DOHH2 (cell line): Measurements from ENCODE around the gene THSD7A.

ENCODE experiments used
- H3F3A ChIP-seq: fragments of 200-600 bp; sonication (generic), shearing (Covaris generic); 2 replicates; pipeline ENCODE4 v1.6.0; 2016; ENCODE audit warnings: antibody characterized with exemption, mild to moderate bottlenecking; ENCODE audit not compliant: control insufficient read depth, insufficient read depth
- H3K27ac ChIP-seq: fragments of 200-600 bp; sonication (generic); 2 replicates; pipeline ENCODE4 v1.5.1; 2014; ENCODE audit warnings: low read depth, mild to moderate bottlenecking, low read length, moderate library complexity
- H3K27me3 ChIP-seq: fragments of 200-600 bp; sonication (generic); 2 replicates; pipeline ENCODE4 v1.6.1; 2014; ENCODE audit warnings: mild to moderate bottlenecking, low read length, mixed read lengths; ENCODE audit not compliant: control insufficient read depth
- H3K36me3 ChIP-seq: fragments of 200-600 bp; sonication (generic); 2 replicates; pipeline ENCODE4 v1.6.1; 2014; ENCODE audit warnings: mild to moderate bottlenecking, low read length, moderate library complexity, mixed read lengths; ENCODE audit not compliant: control insufficient read depth
- H3K4me1 ChIP-seq: fragments of 200-600 bp; sonication (generic); 2 replicates; pipeline ENCODE4 v1.6.1; 2014; ENCODE audit warnings: mild to moderate bottlenecking, low read length, mixed read lengths; ENCODE audit not compliant: control insufficient read depth
- H3K4me2 ChIP-seq: fragments of 200-600 bp; sonication (generic); 2 replicates; pipeline ENCODE4 v1.6.0; 2014; ENCODE audit warnings: mild to moderate bottlenecking, low read length, moderate library complexity
- H3K4me3 ChIP-seq: fragments of 200-600 bp; sonication (generic); 2 replicates; pipeline ENCODE4 v1.5.1; 2014; ENCODE audit warnings: mild to moderate bottlenecking, low read length, mixed read lengths
- H3K79me2 ChIP-seq: fragments of 200-600 bp; sonication (generic); 2 replicates; pipeline ENCODE4 v1.6.1; 2014; ENCODE audit warnings: mild to moderate bottlenecking, low read length, mixed read lengths; ENCODE audit not compliant: control insufficient read depth
- H3K9me2 ChIP-seq: fragments of 200-600 bp; sonication (generic); replicated peaks from 2 replicates; pipeline ENCODE4 v1.6.1; 2014; ENCODE audit warnings: mild to moderate bottlenecking, low read length, mixed read lengths; ENCODE audit not compliant: control insufficient read depth
- H3K9me3 ChIP-seq: fragments of 200-600 bp; sonication (generic); 2 replicates; pipeline ENCODE4 v1.6.1; 2014; ENCODE audit warnings: antibody characterized with exemption, low read length, mixed read lengths; ENCODE audit not compliant: control insufficient read depth, insufficient read depth
- H4K20me1 ChIP-seq: fragments of 200-600 bp; sonication (generic); 2 replicates; pipeline ENCODE4 v1.6.0; 2014; ENCODE audit warnings: low read depth, mild to moderate bottlenecking, antibody characterized with exemption, low read length, moderate library complexity; ENCODE audit not compliant: control insufficient read depth, insufficient read depth
- EZH2phosphoT487 ChIP-seq: fragments of 200-600 bp; sonication (generic); IDR thresholded peaks from 2 replicates; pipeline ENCODE4 v1.6.1; 2017; ENCODE audit warnings: borderline replicate concordance, mild to moderate bottlenecking, antibody characterized with exemption, low read length, moderate library complexity, mixed read lengths
- TF ChIP-seq, protein P1 (sequence below): fragments of 200-600 bp; sonication (generic); IDR thresholded peaks from one replicate; pipeline ENCODE4 v1.5.1; 2014; ENCODE audit warnings: antibody characterized with exemption, mild to moderate bottlenecking, low read depth, low read length; ENCODE audit not compliant: poor library complexity, severe bottlenecking

The THSD7A gene

DNA sequence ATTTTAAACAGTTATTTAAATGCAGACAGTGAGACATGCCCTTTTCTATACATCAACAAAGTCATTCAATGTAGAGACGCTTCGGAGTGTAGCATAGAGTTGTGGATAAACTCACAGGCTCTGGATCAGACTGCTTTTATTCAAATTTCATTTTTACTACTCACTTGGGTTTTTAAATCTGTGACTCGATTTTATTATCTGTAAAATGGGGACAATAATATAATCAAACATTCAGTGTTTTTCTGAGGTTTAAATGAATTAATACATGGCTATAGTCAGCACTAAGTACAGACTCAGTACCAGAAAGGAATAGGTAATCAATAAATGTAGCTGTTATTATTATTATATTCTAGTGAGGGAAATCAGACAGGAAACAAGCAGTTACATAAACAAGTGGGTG, 43.4 kb downstream of the THSD7A start:
- H3K4me3 ChIP-seq: no peak overlapping the region
- no peaks in the 10 kb centered on the region for H3F3A ChIP-seq
- H3K4me1 ChIP-seq: no peaks in the 10 kb centered on the region
- H3K9me2 ChIP-seq: no peaks in the 10 kb centered on the region
- no peaks in the 10 kb centered on the region for H4K20me1 ChIP-seq
- H3K4me2 ChIP-seq: no peak overlapping the region
- TF ChIP-seq EZH2phosphoT487: no peak
- TF ChIP-seq, protein P1, sequence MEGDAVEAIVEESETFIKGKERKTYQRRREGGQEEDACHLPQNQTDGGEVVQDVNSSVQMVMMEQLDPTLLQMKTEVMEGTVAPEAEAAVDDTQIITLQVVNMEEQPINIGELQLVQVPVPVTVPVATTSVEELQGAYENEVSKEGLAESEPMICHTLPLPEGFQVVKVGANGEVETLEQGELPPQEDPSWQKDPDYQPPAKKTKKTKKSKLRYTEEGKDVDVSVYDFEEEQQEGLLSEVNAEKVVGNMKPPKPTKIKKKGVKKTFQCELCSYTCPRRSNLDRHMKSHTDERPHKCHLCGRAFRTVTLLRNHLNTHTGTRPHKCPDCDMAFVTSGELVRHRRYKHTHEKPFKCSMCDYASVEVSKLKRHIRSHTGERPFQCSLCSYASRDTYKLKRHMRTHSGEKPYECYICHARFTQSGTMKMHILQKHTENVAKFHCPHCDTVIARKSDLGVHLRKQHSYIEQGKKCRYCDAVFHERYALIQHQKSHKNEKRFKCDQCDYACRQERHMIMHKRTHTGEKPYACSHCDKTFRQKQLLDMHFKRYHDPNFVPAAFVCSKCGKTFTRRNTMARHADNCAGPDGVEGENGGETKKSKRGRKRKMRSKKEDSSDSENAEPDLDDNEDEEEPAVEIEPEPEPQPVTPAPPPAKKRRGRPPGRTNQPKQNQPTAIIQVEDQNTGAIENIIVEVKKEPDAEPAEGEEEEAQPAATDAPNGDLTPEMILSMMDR: no peak
- no peak overlapping the region for H3K27ac ChIP-seq
- H3K36me3 ChIP-seq: no peaks in the 10 kb centered on the region
- no peaks in the 10 kb centered on the region for H3K9me3 ChIP-seq
- H3K27me3 ChIP-seq: no peaks in the 10 kb centered on the region
- no peaks in the 10 kb centered on the region for H3K79me2 ChIP-seq

DNA sequence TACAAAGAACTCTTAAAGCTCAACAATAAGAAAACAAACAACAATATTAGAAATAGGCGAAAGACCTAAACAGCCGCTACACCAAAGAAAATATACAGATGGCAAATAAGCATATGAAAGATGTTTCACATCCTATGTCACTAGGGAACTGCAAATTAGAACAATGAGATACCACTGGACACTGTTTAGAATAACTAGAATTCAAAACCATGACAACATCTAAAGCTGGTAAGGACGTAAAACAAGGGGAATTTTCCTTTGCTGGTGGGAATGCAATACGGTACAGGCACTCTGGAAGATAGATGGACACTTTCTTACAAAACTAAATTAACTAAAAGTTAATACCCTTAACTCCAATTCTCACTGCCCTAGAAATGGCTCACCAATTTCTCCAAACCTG, 44.5 kb downstream of the THSD7A start:
- H3K27ac ChIP-seq: no peak overlapping the region
- no peaks in the 10 kb centered on the region for H3K9me3 ChIP-seq
- no peak overlapping the region for H3K4me2 ChIP-seq
- H4K20me1 ChIP-seq: no peaks in the 10 kb centered on the region
- H3F3A ChIP-seq: no peaks in the 10 kb centered on the region
- no peaks in the 10 kb centered on the region for H3K27me3 ChIP-seq
- H3K9me2 ChIP-seq: no peaks in the 10 kb centered on the region
- H3K36me3 ChIP-seq: no peaks in the 10 kb centered on the region
- H3K4me1 ChIP-seq: no peaks in the 10 kb centered on the region
- H3K79me2 ChIP-seq: no peaks in the 10 kb centered on the region
- H3K4me3 ChIP-seq: no peak overlapping the region
- TF ChIP-seq, protein P1: no peak
- no peak for TF ChIP-seq EZH2phosphoT487

DNA sequence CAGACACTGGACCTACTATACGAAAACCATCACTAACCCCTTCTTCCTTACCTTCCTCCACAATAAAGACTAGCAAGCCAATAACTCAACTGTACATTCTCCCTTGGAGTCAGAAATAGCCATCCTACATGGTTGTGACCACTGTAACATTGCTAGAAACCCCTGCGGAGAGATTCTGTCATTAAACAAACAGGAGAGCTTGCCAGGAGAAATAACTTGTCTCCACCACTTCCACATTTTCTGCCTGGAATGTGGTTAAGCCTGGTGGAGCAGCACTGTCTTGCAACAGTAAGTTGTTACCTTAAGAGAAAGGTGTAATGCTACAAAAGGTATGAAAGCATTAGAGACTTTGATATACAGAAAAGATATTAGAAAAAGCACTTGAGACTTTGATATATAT, 45.8 kb downstream of the THSD7A start:
- no peaks in the 10 kb centered on the region for H3K4me1 ChIP-seq
- H4K20me1 ChIP-seq: no peaks in the 10 kb centered on the region
- TF ChIP-seq, protein P1: no peak
- TF ChIP-seq EZH2phosphoT487: no peak

DNA sequence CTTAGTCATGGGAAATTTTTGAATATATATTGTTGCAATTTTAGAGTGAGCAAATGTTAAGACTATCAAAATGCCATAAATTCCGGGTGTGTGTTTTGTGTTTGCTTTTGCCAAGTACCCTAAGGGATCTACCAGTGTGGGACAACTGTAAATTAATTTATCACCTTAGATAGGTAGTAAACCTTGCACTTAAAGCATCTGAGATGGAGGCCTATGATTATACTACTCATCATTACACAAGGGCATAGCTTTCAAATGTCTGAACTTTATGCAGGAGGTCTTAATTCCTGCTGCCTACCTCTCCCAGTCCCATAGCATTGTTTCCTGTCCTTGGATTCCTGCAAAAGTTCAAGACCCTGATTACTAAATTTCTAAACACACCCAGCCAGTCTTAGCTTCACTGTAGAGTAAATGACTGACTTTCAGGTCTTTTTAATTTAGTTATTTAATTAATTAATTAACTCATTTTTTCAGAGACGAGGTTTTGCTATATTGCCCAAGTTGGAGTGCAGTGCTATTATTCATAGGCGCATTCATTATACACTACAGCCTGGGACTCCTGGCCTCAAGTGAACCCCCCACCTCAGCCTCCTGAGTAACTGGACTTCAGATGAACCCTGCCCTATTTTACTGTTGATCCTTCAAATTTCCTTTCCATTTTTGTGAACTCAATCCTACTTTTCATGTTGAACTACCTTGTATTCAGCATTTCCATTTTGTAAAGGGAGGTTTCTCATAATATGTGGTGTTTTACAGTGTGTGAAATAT, 47.0 kb downstream of the THSD7A start:
- no peak overlapping the region for H3K4me3 ChIP-seq
- no peaks in the 10 kb centered on the region for H3F3A ChIP-seq
- TF ChIP-seq, protein P1: no peak
- TF ChIP-seq EZH2phosphoT487: no peak
- H4K20me1 ChIP-seq: no peaks in the 10 kb centered on the region
- no peak overlapping the region for H3K4me2 ChIP-seq
- no peaks in the 10 kb centered on the region for H3K36me3 ChIP-seq
- no peaks in the 10 kb centered on the region for H3K79me2 ChIP-seq
- H3K27me3 ChIP-seq: no peaks in the 10 kb centered on the region
- H3K9me2 ChIP-seq: no peaks in the 10 kb centered on the region
- H3K4me1 ChIP-seq: no peaks in the 10 kb centered on the region
- no peaks in the 10 kb centered on the region for H3K9me3 ChIP-seq
- no peak overlapping the region for H3K27ac ChIP-seq

More for the DNA sequence above, 45.8 kb downstream of the THSD7A start:
- H3K36me3 ChIP-seq: no peaks in the 10 kb centered on the region
- H3K4me3 ChIP-seq: no peak overlapping the region
- no peaks in the 10 kb centered on the region for H3K9me2 ChIP-seq
- H3K27ac ChIP-seq: no peak overlapping the region
- no peak overlapping the region for H3K4me2 ChIP-seq
- H3K9me3 ChIP-seq: no peaks in the 10 kb centered on the region
- no peaks in the 10 kb centered on the region for H3F3A ChIP-seq
- H3K27me3 ChIP-seq: no peaks in the 10 kb centered on the region
- H3K79me2 ChIP-seq: no peaks in the 10 kb centered on the region
